Duodenal mucosa (tissue), 2 donors: ENCODE data around the gene MYBPH.

ENCODE experiments used
- H3K27ac ChIP-seq: one replicate; pipeline ENCODE4 v1.7.0; 2013; ENCODE audit warnings: low read depth, low read length
- H3K27me3 ChIP-seq, 2 donors: one replicate each; pipeline ENCODE4 v1.7.0; 2013; ENCODE audit warnings: low read length in 2 of 2, control low read depth in 1 of 2; ENCODE audit not compliant: insufficient read depth in 2 of 2, control insufficient read depth in 1 of 2
- H3K36me3 ChIP-seq, 2 donors: one replicate each; pipeline ENCODE4 v1.7.0; 2013; ENCODE audit warnings: low read length in 2 of 2, control low read depth in 1 of 2; ENCODE audit not compliant: insufficient read depth in 2 of 2, control insufficient read depth in 1 of 2
- H3K4me1 ChIP-seq, 2 donors: one replicate each; pipeline ENCODE4 v1.7.0; 2013; ENCODE audit warnings: low read length in 2 of 2, control low read depth in 1 of 2; ENCODE audit not compliant: insufficient read depth in 2 of 2, control insufficient read depth in 1 of 2
- H3K4me3 ChIP-seq, 2 donors: one replicate each; pipeline ENCODE4 v1.7.0; 2013; ENCODE audit warnings: low read length in 2 of 2, low read depth in 1 of 2
- H3K9ac ChIP-seq, 2 donors: one replicate each; pipeline ENCODE4 v1.7.0; 2013; ENCODE audit warnings: low read length in 2 of 2, low read depth in 1 of 2
- H3K9me3 ChIP-seq, 2 donors: one replicate each; pipeline ENCODE4 v1.7.0; 2013; ENCODE audit warnings: low read length in 2 of 2, control low read depth in 1 of 2; ENCODE audit not compliant: control insufficient read depth in 1 of 2

Gene MYBPH

DNA sequence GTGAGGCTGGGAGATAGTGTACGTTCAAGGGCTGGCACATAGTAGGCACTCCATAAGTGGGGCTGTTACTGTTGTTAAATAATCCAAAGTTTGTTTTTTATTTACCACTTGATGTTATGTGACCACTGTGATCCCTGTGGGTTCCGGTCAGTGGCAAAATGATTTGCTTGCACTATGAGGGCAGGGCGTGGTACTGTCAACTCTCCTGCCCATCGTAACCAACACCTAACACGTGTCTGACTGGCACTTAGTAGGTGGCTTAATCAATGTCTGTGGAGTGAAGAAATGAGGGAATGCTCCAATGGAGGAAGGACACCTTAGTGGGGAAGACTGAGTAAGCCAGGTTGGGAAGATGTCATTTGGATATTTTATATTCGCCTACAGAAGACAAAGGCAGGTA is 33.5 kb downstream of the MYBPH start:
- H3K36me3 ChIP-seq, result no peaks in the 10 kb centered on the region
- no peaks in the 10 kb centered on the region for H3K4me1 ChIP-seq
- no peak overlapping the region for H3K27ac ChIP-seq
- H3K27me3 ChIP-seq, result peaks cover 0 to 6% of the 10 kb centered on the region in 2 donors
- H3K9ac ChIP-seq, result no peak overlapping the region
- no peak overlapping the region for H3K4me3 ChIP-seq
- no peaks in the 10 kb centered on the region for H3K9me3 ChIP-seq

DNA sequence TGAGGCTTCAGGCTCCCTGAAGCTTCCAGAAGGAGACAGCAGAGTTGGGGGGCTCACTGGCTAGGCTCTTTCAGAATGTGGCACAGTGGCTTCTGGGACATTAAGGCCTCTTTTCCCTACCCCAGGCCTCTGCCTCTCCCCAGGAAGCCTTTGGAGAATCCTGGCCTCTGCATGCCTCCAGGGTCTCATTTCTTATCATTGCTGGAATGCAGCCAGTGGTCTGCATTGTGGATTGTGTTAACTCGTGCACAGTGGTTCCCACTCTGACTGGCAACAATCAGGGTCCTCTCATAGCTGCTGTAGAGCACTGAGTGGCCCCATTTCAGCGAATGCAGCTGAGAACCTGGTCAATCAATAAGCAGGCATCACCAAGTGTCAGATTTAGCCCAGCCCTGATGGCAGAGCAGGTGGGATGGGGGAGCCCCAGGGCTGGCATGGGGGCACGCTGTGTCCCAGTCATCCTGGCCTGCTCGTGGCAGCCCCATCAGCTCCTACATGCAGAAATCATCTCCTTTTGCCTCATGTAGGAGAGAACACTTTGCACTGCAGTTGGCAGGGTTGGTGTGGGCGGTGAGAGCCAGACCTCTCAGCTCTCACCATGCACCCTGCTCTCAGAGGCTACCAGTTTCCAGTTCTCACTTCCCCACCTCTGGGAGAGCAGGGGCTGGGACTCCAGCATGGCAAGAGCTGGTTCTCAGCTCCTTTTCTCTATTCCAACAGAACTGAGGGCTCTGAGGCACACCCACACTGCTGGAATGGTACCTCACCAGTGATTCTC is 34.7 kb downstream of the MYBPH start:
- Histone ChIP-seq H3K4me1 (no peaks in the 10 kb centered on the region), H3K27me3 (peaks cover 0 to 6% of the 10 kb centered on the region in 2 donors), H3K9ac (no peak overlapping the region), H3K4me3 (no peak overlapping the region), H3K36me3 (no peaks in the 10 kb centered on the region), H3K9me3 (no peaks in the 10 kb centered on the region), H3K27ac (no peak overlapping the region)

DNA sequence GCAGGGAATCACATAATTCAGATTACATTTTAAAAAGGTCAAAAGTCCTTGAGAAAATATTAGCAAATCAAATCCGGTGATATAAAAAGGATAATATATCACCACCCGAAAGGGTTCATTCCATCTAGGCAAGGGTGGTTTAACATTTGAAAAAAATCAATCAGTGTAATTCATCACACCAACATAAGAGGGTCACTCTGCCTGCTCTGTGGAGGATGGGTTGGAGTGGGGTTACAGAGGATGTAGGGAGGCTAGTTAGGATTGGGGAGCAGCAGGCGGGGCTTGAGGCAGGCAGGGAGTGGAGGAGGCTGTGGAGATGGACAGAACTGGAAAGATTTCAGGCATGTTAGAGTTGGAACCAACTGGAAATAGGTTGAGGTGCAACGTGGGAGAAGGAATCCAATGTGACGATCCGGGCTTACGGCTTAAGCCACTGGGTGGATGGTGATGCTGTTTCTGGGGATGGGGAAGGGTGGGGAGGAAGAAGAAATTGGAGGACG is 35.6 kb downstream of the MYBPH start:
- Histone ChIP-seq H3K9ac (no peak overlapping the region), H3K36me3 (no peaks in the 10 kb centered on the region), H3K27ac (no peak overlapping the region), H3K27me3 (peaks cover 0 to 6% of the 10 kb centered on the region in 2 donors), H3K9me3 (no peaks in the 10 kb centered on the region), H3K4me3 (no peak overlapping the region), H3K4me1 (no peaks in the 10 kb centered on the region)

DNA sequence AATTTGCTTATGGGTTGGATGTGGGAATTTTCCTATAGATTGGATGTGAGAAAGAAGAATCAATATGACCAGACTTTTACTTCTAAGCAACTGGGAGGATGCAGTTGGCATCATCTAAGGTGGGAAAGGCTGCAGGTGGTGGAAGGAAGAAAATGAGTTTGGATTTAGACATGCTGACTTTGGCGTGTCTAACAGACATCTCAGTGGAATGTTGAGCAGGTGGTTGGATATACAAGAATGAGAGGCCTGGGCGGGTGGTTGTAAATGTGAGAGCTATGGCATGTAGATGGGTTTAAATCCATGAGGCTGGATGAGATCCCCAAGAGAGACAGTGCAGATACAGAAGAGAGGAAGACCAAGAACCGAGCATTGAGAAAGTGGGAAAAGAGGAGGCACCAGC is 37.6 kb downstream of the MYBPH start:
- Histone ChIP-seq H3K27ac (no peak overlapping the region), H3K36me3 (no peaks in the 10 kb centered on the region), H3K9me3 (no peaks in the 10 kb centered on the region), H3K9ac (no peak overlapping the region), H3K4me3 (no peak overlapping the region), H3K4me1 (no peaks in the 10 kb centered on the region), H3K27me3 (peaks cover 0 to 6% of the 10 kb centered on the region in 2 donors)

DNA sequence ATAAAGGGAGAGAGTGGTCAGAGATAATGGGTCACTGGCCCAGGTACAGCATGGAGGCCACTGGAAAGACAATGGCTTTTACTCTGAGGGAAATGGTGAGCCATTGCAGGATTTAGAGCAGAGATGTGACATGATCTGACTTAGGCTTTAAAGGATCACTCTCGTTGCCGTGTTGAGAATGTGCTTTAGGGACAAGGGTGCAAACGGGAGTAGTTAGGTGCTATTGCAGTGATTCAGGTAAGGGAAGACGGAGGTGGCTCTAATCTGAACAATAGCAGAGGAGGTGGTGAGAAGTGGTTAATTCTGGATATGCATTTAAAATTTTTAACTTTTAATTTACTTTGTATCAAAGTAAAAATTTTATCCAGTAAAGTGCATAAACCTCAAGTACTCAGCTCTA is 38.3 kb downstream of the MYBPH start:
- Histone ChIP-seq H3K4me3 (no peak overlapping the region), H3K27me3 (peaks cover 0 to 6% of the 10 kb centered on the region in 2 donors), H3K9ac (no peak overlapping the region), H3K36me3 (no peaks in the 10 kb centered on the region), H3K9me3 (no peaks in the 10 kb centered on the region), H3K4me1 (no peaks in the 10 kb centered on the region), H3K27ac (no peak overlapping the region)

DNA sequence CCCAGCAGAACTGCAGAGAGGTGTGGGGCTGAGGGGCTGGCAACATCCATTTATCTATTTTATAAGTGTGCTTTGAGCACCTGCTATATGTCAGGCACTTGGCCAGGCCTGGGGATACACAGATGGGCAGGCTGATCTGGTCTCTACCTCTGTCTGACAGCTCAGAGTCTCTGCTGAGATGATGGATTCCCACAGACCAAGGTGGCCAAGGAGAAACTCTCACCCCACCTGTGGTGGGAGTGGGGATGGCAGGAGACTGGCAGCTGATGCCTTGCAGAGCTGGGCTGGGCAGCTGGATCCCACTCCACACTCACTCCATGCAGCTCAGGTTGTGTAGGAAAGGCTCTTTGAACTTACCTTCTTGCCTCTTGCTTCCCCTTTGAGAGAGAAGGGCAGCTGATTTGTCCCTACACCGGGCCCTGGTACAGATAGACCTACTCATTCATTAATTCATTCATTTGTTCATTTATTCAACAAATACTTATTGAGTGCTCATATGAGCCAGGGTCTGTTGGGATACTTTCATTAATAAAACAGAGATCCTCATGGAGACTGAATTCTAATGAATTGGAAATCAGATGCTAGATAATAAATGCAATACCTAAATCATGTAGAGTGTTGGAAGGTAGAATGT is 39.1 kb downstream of the MYBPH start:
- no peaks in the 10 kb centered on the region for H3K36me3 ChIP-seq
- H3K9me3 ChIP-seq, result no peaks in the 10 kb centered on the region
- no peak overlapping the region for H3K27ac ChIP-seq
- no peak overlapping the region for H3K4me3 ChIP-seq
- H3K9ac ChIP-seq, result no peak overlapping the region
- peaks cover 0 to 6% of the 10 kb centered on the region in 2 donors for H3K27me3 ChIP-seq
- no peaks in the 10 kb centered on the region for H3K4me1 ChIP-seq

DNA sequence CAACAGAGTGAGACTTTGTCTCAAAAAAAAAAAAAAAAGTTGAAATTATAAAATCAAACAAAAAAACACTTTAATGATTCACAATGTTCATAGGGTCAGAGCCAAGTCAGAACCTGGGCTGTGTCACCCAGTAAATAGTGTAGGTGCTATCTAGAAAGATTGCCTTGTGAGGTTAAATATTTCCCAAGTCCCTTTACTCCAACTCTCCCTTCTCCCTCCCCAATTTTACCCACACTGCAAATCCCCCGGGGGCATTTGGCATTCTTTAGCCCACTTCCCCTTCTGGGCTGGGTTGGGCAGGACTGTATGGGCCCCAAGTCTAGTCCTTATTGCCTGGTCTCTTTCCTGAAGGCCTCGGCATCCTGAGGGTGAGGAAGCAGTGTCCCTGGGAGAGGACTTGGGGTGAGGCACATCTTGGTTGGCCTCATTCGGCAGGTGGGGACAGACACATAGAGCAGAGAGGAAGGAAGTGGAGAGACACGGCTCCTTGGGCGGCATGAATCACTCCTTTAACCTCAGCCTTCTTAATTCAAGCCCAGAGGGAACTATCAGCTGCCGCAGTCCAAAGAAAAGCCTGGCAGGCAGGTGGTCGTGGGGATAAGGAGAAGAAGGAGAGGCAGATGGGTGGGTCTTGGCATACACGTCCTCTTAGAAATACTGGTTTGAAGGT is 39.9 kb downstream of the MYBPH start:
- no peaks in the 10 kb centered on the region for H3K4me1 ChIP-seq
- H3K36me3 ChIP-seq, result no peaks in the 10 kb centered on the region
- H3K27ac ChIP-seq, result no peak overlapping the region
- H3K9me3 ChIP-seq, result no peaks in the 10 kb centered on the region
- no peak overlapping the region for H3K4me3 ChIP-seq
- peaks cover 0 to 6% of the 10 kb centered on the region in 2 donors for H3K27me3 ChIP-seq
- no peak overlapping the region for H3K9ac ChIP-seq

DNA sequence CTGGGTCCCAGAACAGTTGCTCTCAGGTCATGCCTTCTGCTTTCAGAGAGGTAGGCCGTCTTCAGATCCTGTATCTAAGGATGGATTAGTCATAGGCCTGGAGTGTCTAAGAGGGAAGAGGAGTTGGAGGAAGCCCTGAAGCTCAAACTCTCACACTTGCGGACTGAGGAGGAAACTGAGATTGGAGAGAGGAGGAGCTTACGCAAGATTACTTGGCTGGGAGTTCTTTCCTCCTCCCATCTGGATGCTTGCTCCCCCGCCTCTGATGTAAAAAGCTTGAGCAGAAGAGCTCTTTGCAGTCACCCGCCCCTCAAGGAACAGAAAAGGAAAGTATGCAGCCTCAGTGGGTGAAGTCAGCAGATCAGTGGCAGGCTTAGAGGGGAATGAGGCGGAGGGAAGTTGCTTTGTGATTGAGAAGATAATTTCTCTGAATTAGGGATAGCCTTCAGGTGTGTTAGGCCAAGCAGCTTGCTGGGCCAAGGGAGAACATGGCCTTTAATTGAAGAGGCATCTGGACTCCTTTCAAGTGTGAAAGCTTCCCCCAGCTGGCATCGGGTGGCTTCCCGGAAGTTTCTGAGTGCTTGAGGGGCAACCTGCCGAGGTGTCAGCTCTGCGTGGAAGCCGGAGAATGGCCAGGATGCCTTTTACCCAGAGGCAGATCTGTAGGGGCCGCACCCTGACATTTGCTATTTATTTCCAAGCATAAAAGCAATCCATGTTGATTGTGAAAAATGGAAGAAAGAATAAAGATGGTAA is 41.5 kb downstream of the MYBPH start:
- no peak overlapping the region for H3K27ac ChIP-seq
- peaks cover 0 to 5% of the 10 kb centered on the region in 2 donors for H3K4me1 ChIP-seq
- no peaks in the 10 kb centered on the region for H3K36me3 ChIP-seq
- no peaks in the 10 kb centered on the region for H3K9me3 ChIP-seq
- no peak overlapping the region for H3K4me3 ChIP-seq
- peaks cover 0 to 2% of the 10 kb centered on the region in 2 donors for H3K27me3 ChIP-seq
- H3K9ac ChIP-seq, result no peak overlapping the region

DNA sequence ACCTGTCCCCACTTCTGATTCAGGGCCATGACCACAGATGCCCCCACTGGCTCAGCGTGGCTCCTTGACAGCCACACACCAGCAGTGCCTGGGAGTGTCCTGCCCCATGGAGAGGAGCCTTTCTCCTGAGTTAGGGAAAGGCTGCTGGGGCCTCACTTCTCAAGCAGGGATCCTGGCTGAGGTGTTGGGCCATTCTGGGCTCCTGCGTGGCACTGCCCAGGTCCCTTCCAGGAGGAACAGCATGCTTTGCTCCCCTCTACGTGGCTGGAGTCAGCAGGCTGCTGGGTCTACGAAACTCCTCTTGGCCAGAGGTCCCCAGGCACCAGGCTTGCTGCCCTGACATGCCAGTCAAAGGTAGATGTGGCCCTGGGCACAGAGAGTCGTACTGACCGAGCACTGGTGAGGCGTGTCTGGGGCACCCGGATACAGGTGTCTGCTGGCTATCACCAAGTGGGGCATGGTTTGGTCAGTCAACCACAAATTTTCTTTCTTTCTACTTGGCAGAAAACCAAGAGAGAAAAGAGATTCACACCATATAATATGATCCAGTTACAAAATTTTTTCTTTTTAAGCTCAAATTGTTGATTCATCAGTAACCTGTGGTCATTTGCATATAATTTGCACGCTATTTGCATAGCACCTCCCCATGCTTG is 44.0 kb downstream of the MYBPH start:
- no peak overlapping the region for H3K9ac ChIP-seq
- H3K27ac ChIP-seq, result no peak overlapping the region
- H3K9me3 ChIP-seq, result no peaks in the 10 kb centered on the region
- peaks cover 11 to 23% of the 10 kb centered on the region in 2 donors for H3K4me1 ChIP-seq
- H3K4me3 ChIP-seq, result no peak overlapping the region
- H3K36me3 ChIP-seq, result no peaks in the 10 kb centered on the region
- H3K27me3 ChIP-seq, result peaks cover 8 to 13% of the 10 kb centered on the region in 2 donors
